DMS53 (cell line): Measurements from ENCODE around the gene WFDC6.
"Not testable (repeated sequence)": the region's sequence is repeated elsewhere in the genome, so short reads cannot be mapped to it uniquely, and the experiment has no call there.

Source experiments
- DNase-seq: peaks from one replicate; lab custom pipeline; 2025; lab: John Stamatoyannopoulos, UW

WFDC6 gene

DNA sequence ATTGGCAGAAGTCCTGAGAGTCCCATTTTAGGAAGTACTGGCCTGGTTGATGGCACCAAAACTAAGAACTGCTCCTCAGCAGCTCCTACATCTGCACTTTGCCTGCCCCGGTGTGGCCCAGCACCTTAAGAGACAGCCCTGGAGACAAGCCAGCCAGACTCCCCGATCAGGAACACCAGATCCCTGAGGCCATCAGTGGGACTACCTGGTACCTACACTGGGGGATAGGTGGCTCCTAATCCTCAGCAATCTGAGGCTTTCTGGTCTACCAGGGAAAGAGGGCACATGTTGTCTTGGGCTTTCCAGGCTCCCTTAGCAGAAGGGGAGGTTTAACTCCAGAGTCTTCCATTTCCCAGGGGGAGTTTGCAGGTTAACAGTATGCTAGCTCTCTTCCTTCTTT lies at the start of gene WFDC6:
Gene WFDC6 (minus strand): TSS at position 101 of the 400 bp plus-strand sequence. CDS start 75 bp downstream, at position 26.
- no peak for DNase-seq

DNA sequence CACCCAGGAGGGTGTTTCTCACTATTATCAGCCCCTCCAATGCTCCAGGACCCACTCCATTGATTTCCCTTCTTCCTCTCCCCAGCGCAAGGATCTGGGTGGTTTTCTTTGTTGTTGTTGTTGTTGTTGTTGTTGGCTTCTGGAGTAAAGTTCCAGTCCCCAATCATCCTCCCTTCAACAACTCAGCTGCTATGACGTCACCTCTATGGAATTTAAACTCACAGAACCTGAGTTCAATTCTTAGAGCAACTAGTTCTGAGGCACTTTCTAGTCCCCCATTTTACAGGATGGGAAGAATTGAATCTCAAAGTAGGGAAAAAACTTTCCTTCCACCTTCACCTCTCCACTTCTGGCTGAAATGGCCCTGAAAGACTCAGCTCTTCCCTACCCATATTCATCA lies 49.5 kb upstream of the WFDC6 start:
- DNase-seq = no peak

DNA sequence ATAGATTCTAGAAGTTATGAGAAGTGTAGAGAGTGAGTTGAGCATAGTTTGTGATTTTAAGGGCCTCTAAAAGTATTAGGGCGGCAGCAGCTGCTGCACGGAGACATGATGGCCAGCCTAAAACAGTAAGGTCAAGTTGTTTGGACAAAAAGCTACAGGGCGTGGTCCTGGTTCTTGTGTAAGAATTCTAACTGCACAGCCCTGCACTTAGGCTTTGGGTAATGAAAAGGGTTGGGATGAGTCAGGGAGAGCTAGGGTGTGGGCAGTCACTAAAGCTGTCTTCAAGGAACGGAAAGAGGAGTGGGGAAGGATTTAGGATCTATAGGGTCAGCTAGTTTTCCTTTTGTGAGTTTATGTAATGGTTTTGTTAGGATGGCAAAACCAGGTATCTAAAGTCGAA lies 46.7 kb upstream of the WFDC6 start:
- not testable (repeated sequence) for DNase-seq

DNA sequence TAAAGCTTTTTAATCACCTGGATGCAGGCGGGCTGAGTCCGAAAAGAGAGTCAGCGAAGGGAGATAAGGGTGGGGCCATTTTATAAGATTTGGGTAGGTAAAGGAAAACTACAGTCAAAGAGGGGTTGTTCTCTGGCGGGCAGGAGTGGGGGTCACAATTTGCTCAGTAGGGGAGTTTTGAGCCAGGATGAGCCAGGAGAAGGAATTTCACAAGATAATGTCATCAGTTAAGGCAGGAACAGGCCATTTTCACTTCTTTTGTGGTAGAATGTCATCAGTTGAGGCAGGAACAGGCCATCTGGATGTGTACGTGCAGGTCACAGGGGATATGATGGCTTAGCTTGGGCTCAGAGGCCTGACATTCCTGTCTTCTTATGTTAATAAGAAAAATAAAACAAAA lies 45.0 kb upstream of the WFDC6 start:
- not testable (repeated sequence) for DNase-seq

DNA sequence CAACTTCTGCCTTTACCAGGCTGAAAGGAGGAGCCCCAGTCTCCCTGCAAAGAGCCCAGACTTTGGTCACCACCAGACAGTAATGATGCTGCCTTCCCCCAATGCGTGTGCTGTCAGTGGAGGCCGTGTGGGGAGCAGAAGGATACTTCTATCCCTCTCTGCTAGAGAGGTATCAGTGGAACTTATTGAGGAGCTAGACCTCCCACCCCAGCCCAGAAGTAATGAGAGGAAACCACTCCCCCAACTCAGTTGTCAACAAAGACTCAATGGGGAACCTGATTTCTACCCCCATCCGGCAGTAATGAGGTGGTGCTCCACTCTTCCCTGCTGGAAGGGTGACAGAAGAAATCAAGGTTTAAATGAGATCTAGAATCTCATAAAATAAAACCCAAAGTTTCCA lies 44.2 kb upstream of the WFDC6 start:
- no peak for DNase-seq

DNA sequence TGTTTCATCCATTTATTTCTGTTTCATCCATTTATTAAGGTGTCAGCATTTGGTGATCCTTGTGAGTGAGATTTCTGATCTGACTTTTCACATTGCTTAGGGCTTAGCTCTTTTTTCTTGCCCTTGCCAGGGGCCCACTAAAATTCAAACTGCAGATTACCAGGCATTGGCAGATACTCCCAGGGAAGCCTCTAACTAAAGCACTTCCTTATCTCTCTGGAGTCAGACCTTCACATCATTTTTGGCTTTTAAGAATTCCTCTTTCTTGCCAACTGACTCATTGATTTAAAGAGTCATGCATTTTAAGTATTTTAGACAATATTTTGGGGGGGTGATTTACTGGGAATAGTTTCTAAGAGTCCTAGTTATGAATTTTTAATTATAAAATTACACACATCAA lies 42.4 kb upstream of the WFDC6 start:
- DNase-seq = no peak

DNA sequence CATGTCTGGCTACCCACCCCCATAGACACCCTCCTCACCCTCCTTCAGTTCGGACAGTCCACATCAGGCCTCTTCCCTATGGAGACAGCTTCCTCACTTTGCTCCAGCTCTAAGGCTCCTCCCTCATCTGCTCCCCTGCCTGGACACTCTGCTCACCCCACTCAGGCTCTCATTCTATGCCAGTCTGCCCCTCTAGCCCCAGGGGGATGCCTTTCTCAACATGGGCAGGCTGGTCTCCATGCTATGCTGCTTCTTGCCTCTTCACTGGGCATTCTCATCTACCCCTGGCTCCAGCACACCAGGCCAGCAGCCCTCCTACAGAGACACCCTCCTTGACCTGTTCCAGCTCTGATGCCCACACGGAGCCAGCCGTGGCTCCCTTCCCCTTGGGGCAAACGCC lies 39.9 kb upstream of the WFDC6 start, which contains the start of gene WFDC8:
Gene WFDC8 (minus strand): TSS at position 101 of the 400 bp plus-strand sequence. CDS start 37 bp downstream, at position 64.
- DNase-seq = no peak

- no peak for DNase-seq
Observed at GRCh38 chr20:45578231-45578630, 38.9 kb upstream of the WFDC6 start.

GRCh38 chr20:45576995-45577394 lies 37.7 kb upstream of the WFDC6 start:
- DNase-seq = no peak

GRCh38 chr20:45575931-45576330 lies 36.6 kb upstream of the WFDC6 start:
- no peak for DNase-seq

DNA sequence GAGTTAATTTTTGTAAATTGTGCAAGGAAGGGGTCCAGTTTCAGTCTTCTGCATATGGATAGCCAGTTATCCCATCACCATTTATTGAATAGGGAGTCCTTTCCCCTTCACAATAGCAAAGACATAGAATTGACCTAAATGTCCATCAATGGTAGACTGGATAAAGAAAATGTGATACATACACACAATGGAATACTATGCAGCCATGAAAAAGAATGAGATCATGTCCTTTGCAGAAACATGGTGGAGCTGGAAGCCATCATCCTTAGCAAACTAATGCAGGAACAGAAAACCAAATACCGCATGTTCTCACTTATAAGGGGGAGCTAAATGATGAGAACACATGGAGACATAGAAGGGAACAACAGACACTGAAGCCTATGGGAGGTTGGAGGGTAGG lies 30.4 kb upstream of the WFDC6 start:
- not testable (repeated sequence) for DNase-seq

GRCh38 chr20:45564760-45565276 lies 25.5 kb upstream of the WFDC6 start:
- no peak for DNase-seq

DNA sequence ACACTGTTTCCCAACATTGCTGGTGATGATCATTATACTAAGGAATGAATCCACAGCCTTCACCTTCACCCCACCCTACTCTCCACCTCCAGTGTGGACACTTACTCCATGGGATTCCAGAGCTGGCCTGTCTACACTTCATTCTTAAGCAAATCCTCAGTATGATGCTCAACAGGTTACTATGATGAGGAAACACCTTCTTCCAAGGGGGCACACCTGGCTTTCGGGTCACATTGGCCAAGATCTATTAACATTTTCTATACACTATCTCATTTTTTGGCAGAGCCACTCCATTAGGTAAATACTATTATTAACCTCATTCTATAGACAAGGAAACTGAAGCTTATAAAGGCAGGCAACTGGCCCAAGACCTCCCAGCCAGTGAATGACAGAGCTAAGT lies 15.9 kb upstream of the WFDC6 start:
- DNase-seq = no peak

DNA sequence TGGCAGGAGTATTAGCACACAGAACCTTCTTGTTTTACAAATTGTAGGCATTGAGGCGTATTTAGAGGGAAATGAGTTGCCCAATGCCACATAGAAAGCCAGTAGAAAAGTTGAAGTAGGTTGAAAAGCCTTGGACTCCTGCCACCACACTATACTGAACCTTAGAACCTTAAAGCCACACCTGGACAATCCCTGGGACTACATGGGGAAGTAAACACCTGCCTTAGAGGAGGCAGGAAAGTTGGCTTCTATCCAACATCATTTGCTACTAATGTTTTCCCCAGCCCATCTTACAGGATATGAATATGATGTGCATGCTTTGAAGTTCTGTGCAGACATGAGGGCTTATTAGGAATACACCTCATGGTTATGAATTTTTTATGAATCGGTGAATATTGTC lies 13.2 kb upstream of the WFDC6 start:
- DNase-seq = peak; percentile 39

DNA sequence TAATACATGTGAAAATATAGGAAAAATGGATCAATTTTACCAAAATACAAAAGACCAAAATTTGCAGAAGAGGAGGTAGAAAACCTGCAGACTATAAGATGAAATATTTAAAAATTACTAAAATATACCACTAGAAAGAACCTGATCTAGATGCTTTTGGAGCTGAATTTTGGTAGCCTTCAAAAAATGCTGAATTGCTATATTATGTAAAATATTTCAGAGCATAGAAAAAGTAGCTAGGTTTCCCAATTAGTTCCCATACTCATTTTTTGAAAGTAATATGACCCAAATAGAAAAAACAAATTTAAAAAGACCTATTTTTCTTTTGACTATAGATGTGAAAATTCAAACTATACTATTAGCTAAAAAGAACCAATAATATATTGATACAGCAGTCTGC lies 11.5 kb upstream of the WFDC6 start:
- DNase-seq = no peak

DNA sequence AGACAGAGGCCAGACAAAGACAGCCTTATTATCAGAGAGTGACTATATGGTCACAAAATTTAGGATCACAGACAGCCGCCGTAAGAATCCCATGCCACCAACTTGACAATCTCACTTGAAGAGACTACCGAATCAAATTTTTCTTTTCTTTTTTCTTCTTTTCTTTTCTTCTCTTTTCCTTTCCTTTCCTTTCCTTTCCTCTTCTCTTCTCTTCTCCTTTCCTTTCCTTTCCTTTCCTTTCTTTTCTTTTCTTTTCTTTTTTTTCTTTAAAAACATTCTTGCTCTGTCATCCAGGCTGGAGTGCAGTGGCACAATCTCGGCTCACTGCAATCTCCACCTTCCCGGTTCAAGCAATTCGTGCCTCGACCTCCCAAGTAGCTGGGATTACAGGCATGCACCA lies 9.1 kb upstream of the WFDC6 start:
- no peak for DNase-seq

- DNase-seq = no peak
Observed at GRCh38 chr20:45547206-45547770, 8.0 kb upstream of the WFDC6 start, which contains the start of gene EPPIN. TSS of gene EPPIN (minus strand) at chr20:45547401. CDS start at chr20:45547357, 44 bp downstream.

DNA sequence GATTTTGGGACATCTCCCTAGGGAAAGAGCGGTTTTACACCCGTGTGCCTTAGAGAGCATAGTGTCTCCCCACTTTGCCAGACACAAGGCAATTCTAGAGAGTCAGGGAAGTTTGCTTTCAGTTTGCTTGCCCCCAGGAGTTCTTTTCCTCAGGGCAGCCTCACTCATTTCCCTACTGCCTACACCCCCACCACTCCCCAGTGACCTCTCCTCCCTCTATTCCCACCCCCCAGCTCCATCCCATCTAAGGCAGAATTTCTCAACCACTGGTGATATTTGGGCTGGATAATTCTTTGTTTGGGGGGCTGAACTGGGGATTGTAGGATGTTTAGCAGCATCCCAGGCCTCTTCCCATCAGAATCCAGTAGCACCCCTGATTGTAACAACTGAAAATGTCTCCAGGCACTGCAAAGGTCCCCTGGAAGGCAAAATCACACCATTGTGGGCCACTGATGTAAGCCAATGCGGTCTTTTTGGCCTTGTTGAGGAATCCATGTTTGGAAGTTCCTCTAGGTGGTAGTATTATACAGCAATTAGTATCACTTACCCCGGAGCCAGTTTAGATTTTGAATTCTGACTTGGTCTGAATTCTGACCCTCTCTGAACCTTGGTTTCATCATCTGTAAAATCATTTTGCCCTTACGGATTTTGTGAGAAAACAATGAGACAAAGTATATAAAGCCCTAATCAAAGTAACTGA lies 6.6 kb upstream of the WFDC6 start:
- DNase-seq = peak; percentile 67

- DNase-seq = no peak
Observed at GRCh38 chr20:45545351-45545750, 6.1 kb upstream of the WFDC6 start.

DNA sequence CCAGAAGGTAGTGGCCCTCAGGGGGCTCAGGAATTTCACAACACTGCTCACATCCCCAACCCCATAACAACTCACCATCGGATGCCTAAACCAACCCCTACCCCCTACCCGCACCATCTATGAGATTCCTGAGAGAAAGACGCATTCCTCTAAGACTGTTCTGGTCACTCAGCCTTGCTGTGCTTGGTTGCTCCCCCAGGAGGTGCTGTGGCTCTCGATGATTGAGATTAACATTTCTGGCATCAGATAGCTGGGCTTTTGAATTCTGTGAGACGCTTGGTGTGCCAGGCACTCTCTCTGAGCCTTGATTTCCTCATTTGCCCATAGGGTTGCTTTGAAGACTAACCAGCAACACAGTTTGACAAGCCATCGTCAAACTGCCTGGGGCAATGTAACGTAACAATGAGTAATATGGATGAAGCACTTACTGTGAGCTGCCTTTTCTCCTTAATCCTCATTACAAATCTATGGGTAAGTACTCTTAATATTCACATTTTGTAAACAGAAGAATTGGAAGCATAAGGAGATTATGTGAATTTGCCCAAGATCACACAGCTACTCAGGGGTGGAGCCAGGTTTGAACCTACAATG lies 978 bp downstream of the WFDC6 start:
- no peak for DNase-seq

GRCh38 chr20:45527294-45527693 lies 12.0 kb downstream of the WFDC6 start:
- DNase-seq = no peak

- DNase-seq = no peak
Observed at GRCh38 chr20:45523821-45524220, 15.5 kb downstream of the WFDC6 start.

DNA sequence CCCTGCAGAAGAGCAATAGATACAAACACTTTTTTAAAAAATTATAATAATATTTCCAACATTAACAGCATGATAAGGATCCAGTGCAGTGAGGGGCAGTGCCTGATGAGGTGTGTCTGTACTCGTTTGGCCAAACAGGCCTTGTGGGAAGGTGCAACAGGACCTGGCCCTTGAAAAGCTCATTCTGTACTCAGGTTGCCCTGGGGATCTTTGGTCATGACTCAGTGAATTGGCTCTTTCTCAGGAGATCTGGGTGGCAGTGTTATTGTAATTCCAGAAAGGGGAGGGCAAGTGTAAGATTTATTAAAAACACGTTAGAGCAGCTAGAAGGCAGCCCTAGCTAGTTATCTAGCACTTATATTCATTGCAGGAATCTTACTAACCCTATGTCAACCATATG lies 21.0 kb downstream of the WFDC6 start:
- DNase-seq = no peak
